Osteoblast (primary cell): Measurements from ENCODE around the gene LUM. TPM values are rescaled to one million over a fixed set of nuclear protein-coding genes. Genes with fewer than 3 reads are reported as not detected.

Experiments
- DNase-seq: peaks from one replicate; pipeline ENCODE4 v3.0.0; 2011; ENCODE audit warnings: low spot score, mixed read lengths; ENCODE audit not compliant: insufficient read length; ENCODE audit errors: missing footprints
- H2AFZ ChIP-seq: 2 replicates; pipeline ENCODE4 v1.6.0; 2011; ENCODE audit warnings: mild to moderate bottlenecking, low read length
- H3K27ac ChIP-seq: 2 replicates; pipeline ENCODE4 v1.5.1; 2011; ENCODE audit warnings: mild to moderate bottlenecking, low read depth, low read length, moderate library complexity
- H3K27me3 ChIP-seq: 2 replicates; pipeline ENCODE4 v1.6.0; 2012; ENCODE audit warnings: mild to moderate bottlenecking, control low read depth, inconsistent platforms, low read length, moderate library complexity; ENCODE audit not compliant: insufficient read depth
- H3K36me3 ChIP-seq: 2 replicates; pipeline ENCODE4 v1.5.1; 2011; ENCODE audit warnings: mild to moderate bottlenecking, low read length, control low read depth, moderate library complexity; ENCODE audit not compliant: insufficient read depth
- H3K4me1 ChIP-seq: 2 replicates; pipeline ENCODE4 v1.5.1; 2011; ENCODE audit warnings: mild to moderate bottlenecking, low read length, control low read depth, moderate library complexity; ENCODE audit not compliant: insufficient read depth
- H3K4me2 ChIP-seq: 2 replicates; pipeline ENCODE4 v1.6.0; 2011; ENCODE audit warnings: mild to moderate bottlenecking, low read length; ENCODE audit not compliant: insufficient read depth
- H3K4me3 ChIP-seq: fragments of 200-600 bp; sonication (generic); 3 replicates; pipeline ENCODE4 v1.5.1; 2012; ENCODE audit warnings: mild to moderate bottlenecking, low read length, inconsistent platforms; ENCODE audit not compliant: insufficient read depth
- H3K79me2 ChIP-seq: 2 replicates; pipeline ENCODE4 v1.6.0; 2012; ENCODE audit warnings: mild to moderate bottlenecking, low read length, control low read depth, inconsistent platforms; ENCODE audit not compliant: insufficient read depth
- H3K9me3 ChIP-seq: 2 replicates; pipeline ENCODE4 v1.5.1; 2011; ENCODE audit warnings: low read depth, low read length, control low read depth
- H4K20me1 ChIP-seq: 2 replicates; pipeline ENCODE4 v1.6.0; 2012; ENCODE audit warnings: mild to moderate bottlenecking, low read length, control low read depth; ENCODE audit not compliant: insufficient read depth
- CTCF ChIP-seq: IDR thresholded peaks from 2 replicates; pipeline ENCODE4 v1.5.1; 2011; ENCODE audit warnings: mild to moderate bottlenecking, low read depth, low read length, moderate library complexity; ENCODE audit errors: extremely low read depth
- total RNA-seq: library from RNA; depleted of rRNA; stranded (reverse); fragments of >200 nt; gene quantifications from 2 replicates; pipeline ENCODE4 v1.2.3, GENCODE V29; 2012

LUM gene
- total RNA-seq, 1 donor: 1,965 TPM

DNA sequence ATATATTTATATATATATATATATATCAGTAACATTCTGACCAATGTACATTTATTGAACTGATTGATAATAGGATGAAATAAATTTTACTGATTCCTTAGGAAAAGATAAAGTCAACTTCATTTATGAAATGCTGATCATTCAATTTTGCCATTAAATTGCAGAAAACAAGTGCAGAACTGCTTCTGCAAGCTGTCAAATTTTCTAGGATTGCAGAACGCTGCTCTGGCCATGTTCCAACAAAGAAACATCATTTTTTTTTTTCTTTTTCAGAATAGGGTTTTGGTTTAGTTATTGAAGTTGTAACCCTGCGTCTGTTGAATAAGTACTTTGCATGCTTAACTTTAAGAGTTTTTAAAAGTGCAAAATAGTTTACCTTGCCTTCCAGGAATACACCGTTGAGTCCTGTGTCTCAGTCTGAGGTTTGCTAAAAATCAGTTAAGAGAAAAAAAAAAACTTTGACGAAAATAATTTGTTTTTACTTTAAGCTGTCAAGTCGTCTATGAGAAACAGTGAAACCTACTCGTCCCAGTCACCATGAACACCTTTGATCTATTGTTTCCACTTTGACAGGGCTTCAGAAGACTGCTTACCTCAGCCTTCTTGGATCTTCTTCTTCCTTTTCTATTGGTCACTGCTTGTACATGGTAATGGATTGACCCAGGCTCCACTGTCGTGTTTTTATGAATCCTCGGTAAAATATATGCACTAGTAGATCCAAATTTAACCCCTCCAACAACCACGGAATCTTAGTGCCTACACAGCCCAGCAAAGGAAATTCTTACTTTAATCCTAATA lies 53.7 kb downstream of the LUM start, which contains the start of gene KERA:
Gene KERA, minus strand, starts transcription at position 657 of the 798 bp plus-strand sequence. CDS start 1,743 bp downstream, outside the sequence.
- H3K27me3 ChIP-seq: no peaks in the 10 kb centered on the region
- H3K4me1 ChIP-seq: peaks cover 4% of the 10 kb centered on the region
- no peaks in the 10 kb centered on the region for H3K9me3 ChIP-seq
- no peak within 1 kb of the TSS for H2AFZ ChIP-seq
- DNase-seq: no peak
- H3K36me3 ChIP-seq: no peaks in the 10 kb centered on the region
- H3K79me2 ChIP-seq: no peaks in the 10 kb centered on the region
- no peak within 1 kb of the TSS for H3K4me2 ChIP-seq
- no peak within 1 kb of the TSS for H3K27ac ChIP-seq
- no peak within 1 kb of the TSS for H3K4me3 ChIP-seq
- no peak for TF ChIP-seq CTCF
- H4K20me1 ChIP-seq: no peaks in the 10 kb centered on the region

DNA sequence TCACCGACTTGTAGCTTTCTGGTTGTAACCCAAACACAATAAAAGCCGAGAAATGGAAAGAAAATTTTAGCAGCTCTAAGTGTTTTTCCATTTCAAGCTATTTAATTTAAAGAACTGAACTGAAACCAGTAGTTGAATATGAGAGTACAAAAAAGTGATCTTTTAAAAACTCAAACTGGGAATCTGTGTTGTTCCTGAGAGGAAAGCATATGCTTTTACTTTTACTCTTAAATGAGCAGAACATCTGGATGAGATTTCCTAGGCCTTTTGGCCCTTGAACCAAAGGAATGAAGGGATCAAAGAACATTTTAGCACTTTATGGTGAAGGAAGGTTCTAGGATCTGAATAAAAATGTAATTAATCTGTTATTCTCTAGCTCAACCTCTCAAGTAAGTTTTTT lies 54.8 kb downstream of the LUM start:
- H2AFZ ChIP-seq: no peak overlapping the region
- TF ChIP-seq CTCF: no peak
- peaks cover 4% of the 10 kb centered on the region for H3K4me1 ChIP-seq
- H4K20me1 ChIP-seq: no peaks in the 10 kb centered on the region
- H3K27ac ChIP-seq: no peak overlapping the region
- no peaks in the 10 kb centered on the region for H3K36me3 ChIP-seq
- H3K27me3 ChIP-seq: no peaks in the 10 kb centered on the region
- DNase-seq: no peak
- no peaks in the 10 kb centered on the region for H3K79me2 ChIP-seq
- H3K9me3 ChIP-seq: no peaks in the 10 kb centered on the region
- H3K4me2 ChIP-seq: no peak overlapping the region
- no peak overlapping the region for H3K4me3 ChIP-seq

GRCh38 chr12:91055976-91056375 lies 55.3 kb downstream of the LUM start:
- H3K27me3 ChIP-seq: no peaks in the 10 kb centered on the region
- no peaks in the 10 kb centered on the region for H4K20me1 ChIP-seq
- H2AFZ ChIP-seq: no peak overlapping the region
- TF ChIP-seq CTCF: no peak
- peaks cover 4% of the 10 kb centered on the region for H3K4me1 ChIP-seq
- no peak for DNase-seq
- H3K36me3 ChIP-seq: no peaks in the 10 kb centered on the region
- no peak overlapping the region for H3K4me2 ChIP-seq
- H3K4me3 ChIP-seq: no peak overlapping the region
- H3K27ac ChIP-seq: no peak overlapping the region
- H3K79me2 ChIP-seq: no peaks in the 10 kb centered on the region
- H3K9me3 ChIP-seq: no peaks in the 10 kb centered on the region

DNA sequence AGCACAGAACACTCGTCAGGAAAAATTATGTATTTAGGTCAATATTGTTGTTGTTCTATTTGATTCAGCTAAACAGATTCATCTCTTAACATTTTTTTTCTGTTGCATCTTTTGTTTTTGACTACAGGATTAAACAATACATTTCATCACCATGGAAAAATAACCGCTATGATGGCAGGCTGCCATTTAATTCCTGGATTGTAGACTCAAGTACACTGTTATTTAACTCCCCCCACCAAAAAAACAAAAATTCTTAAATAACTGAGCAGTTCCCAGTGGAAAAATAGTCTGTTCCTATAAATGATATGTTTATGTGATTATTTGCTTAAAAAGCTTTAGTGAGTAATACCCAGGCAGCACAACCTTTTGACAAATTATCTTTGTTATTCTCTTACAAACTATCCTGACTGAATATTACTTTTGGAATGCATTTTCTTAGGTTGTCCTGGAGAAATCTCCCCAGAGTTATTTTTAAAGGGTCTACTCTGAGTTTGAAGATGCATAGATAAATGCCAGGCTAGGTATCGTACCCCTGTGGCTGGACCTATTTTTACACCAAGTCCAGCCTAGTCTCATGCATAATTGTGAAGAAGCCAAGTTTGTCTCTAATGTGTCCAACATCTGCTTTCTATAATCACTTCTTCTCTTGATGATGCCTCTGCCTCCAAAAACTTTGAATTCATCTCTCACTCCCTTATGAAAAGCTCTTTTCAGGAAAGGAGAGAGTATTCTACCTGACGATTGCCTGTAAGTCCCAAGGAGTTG lies 57.2 kb downstream of the LUM start:
- no peak overlapping the region for H3K4me3 ChIP-seq
- H3K9me3 ChIP-seq: no peaks in the 10 kb centered on the region
- no peaks in the 10 kb centered on the region for H3K79me2 ChIP-seq
- H4K20me1 ChIP-seq: no peaks in the 10 kb centered on the region
- TF ChIP-seq CTCF: no peak
- H3K27me3 ChIP-seq: no peaks in the 10 kb centered on the region
- no peak for DNase-seq
- no peak overlapping the region for H2AFZ ChIP-seq
- no peaks in the 10 kb centered on the region for H3K36me3 ChIP-seq
- H3K4me1 ChIP-seq: peaks cover 4% of the 10 kb centered on the region
- peak overlapping the region; percentile 51 for H3K27ac ChIP-seq
- peak overlapping the region; percentile 6 for H3K4me2 ChIP-seq
